HUES48 (cell line): Measurements from ENCODE around the gene PPP1R16B.

ENCODE experiments used
- H3K27ac ChIP-seq: one replicate; pipeline ENCODE4 v1.7.0; 2013; ENCODE audit warnings: low read depth, low read length, inconsistent platforms
- H3K27me3 ChIP-seq: 2 replicates; pipeline ENCODE4 v1.6.1; 2013; ENCODE audit warnings: mild to moderate bottlenecking, low read length; ENCODE audit not compliant: control insufficient read depth, insufficient read depth
- H3K36me3 ChIP-seq: 2 replicates; pipeline ENCODE4 v1.6.1; 2013; ENCODE audit warnings: low read length; ENCODE audit not compliant: control insufficient read depth, insufficient read depth
- H3K4me1 ChIP-seq: 2 replicates; pipeline ENCODE4 v1.6.1; 2013; ENCODE audit warnings: mild to moderate bottlenecking, low read length; ENCODE audit not compliant: control insufficient read depth, insufficient read depth
- H3K4me3 ChIP-seq: 2 replicates; pipeline ENCODE4 v1.5.1; 2013; ENCODE audit warnings: mild to moderate bottlenecking, low read depth, low read length
- H3K9ac ChIP-seq: 2 replicates; pipeline ENCODE4 v1.6.1; 2013; ENCODE audit warnings: mild to moderate bottlenecking, low read depth, low read length, moderate library complexity
- H3K9me3 ChIP-seq: 2 replicates; pipeline ENCODE4 v1.6.1; 2013; ENCODE audit warnings: low read length; ENCODE audit not compliant: control insufficient read depth, insufficient read depth

PPP1R16B gene

DNA sequence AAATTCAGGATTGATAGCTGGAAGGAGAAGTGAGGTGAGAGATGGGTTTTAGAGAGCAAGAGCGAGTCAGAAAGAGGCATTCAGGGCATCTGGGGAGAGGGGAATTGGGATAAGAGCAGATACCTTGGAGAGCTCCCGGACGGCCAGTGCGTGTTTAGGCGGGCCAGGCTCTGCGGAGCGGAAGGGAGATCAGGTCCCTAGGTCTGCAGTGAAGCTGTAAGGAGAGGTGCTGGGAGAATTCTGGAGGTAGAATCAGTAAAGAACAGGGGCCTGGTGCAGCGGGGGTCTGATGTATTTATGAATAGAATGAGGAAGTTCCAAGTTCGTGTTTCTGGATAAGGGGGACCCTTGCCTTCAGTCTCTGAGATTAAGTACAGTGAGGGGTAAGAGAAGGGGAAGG is 73.4 kb downstream of the PPP1R16B start:
- Histone ChIP-seq H3K27me3 (no peaks in the 10 kb centered on the region), H3K4me3 (no peak overlapping the region), H3K27ac (no peak overlapping the region), H3K9ac (no peak overlapping the region), H3K4me1 (peaks cover 5% of the 10 kb centered on the region; the same call in 1 of the 2 replicates), H3K36me3 (no peaks in the 10 kb centered on the region), H3K9me3 (no peaks in the 10 kb centered on the region)

DNA sequence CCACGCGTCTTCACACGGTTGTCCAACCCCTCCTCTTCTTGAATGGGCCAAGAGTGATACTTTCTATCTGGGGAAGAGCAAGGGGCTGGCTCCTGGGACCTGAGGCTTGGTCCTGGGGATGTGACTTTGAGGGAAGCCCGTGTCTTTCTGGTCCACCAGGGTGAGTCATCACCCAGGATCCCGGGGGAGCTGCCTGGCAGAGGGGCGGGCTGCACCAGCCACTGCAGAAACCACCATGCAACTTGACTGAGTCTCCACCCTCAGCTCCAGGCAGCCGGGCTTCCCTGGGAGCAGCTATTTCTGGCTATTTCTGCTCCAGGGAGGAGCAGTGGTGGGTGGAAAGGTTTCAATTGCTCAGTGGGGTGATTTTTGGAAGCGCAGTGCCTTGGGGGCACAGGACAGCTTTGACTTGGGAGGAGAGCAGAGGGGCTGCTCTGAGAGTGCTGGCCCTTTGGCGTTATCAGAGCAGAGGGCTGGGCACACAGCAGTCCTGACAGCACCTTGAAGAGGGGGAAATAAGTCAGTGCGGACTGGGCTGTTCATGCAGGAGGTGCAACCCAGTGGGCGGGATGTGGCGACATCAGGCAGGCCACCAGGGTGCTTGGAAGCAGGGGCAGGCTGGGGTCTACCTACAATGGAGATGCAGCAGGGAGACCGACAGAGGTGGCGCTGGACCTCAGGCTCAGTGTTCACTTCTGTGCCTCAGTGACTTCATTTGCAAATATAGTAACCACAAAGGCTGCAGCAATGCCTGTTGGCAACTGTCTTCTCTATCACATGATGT is 75.6 kb downstream of the PPP1R16B start:
- Histone ChIP-seq H3K36me3 (no peaks in the 10 kb centered on the region), H3K9me3 (no peaks in the 10 kb centered on the region), H3K4me1 (no peaks in the 10 kb centered on the region; the same call in 1 of the 2 replicates), H3K4me3 (no peak overlapping the region), H3K27me3 (no peaks in the 10 kb centered on the region), H3K27ac (no peak overlapping the region), H3K9ac (no peak overlapping the region)

GRCh38 chr20:38881806-38882440 is 76.4 kb downstream of the PPP1R16B start:
- H3K9ac ChIP-seq: no peak overlapping the region
- H3K9me3 ChIP-seq: no peaks in the 10 kb centered on the region
- H3K4me1 ChIP-seq: no peaks in the 10 kb centered on the region; the same call in 1 of the 2 replicates
- H3K27ac ChIP-seq: no peak overlapping the region
- H3K36me3 ChIP-seq: no peaks in the 10 kb centered on the region
- no peaks in the 10 kb centered on the region for H3K27me3 ChIP-seq
- H3K4me3 ChIP-seq: no peak overlapping the region

DNA sequence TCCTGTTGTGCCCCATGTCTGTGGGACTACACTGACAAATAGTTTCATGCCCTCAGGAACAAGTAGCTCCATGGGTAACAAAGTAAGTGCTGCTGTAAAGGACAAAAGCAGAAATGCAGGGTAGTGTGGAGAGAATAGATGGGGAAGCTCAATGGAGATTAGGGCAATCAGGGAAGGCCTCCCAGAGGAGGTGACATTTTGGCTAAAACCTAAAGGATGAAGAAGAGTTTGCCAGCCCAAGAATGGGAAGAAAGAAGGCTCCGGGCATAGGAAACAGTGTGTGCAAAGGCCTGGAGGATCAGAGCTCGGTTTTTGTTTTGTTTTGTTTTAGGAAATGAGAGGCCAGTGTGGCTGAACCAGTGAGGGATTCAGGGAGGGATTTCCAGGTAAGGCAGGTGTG is 77.1 kb downstream of the PPP1R16B start:
- no peak overlapping the region for H3K4me3 ChIP-seq
- H3K36me3 ChIP-seq: no peaks in the 10 kb centered on the region
- no peak overlapping the region for H3K9ac ChIP-seq
- no peaks in the 10 kb centered on the region for H3K27me3 ChIP-seq
- H3K9me3 ChIP-seq: no peaks in the 10 kb centered on the region
- H3K4me1 ChIP-seq: no peaks in the 10 kb centered on the region; the same call in 1 of the 2 replicates
- no peak overlapping the region for H3K27ac ChIP-seq

GRCh38 chr20:38883081-38883980 is 77.8 kb downstream of the PPP1R16B start:
- Histone ChIP-seq H3K36me3 (no peaks in the 10 kb centered on the region), H3K4me1 (no peaks in the 10 kb centered on the region; the same call in 1 of the 2 replicates), H3K4me3 (no peak overlapping the region), H3K9me3 (no peaks in the 10 kb centered on the region), H3K9ac (no peak overlapping the region), H3K27ac (no peak overlapping the region), H3K27me3 (no peaks in the 10 kb centered on the region)

- no peak overlapping the region for H3K4me3 ChIP-seq
- H3K9me3 ChIP-seq: no peaks in the 10 kb centered on the region
- no peaks in the 10 kb centered on the region; the same call in 1 of the 2 replicates for H3K4me1 ChIP-seq
- no peaks in the 10 kb centered on the region for H3K27me3 ChIP-seq
- no peak overlapping the region for H3K9ac ChIP-seq
- H3K36me3 ChIP-seq: no peaks in the 10 kb centered on the region
- H3K27ac ChIP-seq: no peak overlapping the region
These were observed 78.7 kb downstream of the PPP1R16B start for GRCh38 chr20:38883981-38884733.

- H3K27me3 ChIP-seq: no peaks in the 10 kb centered on the region
- no peaks in the 10 kb centered on the region for H3K36me3 ChIP-seq
- no peaks in the 10 kb centered on the region for H3K9me3 ChIP-seq
- H3K4me1 ChIP-seq: no peaks in the 10 kb centered on the region; the same call in 1 of the 2 replicates
- no peak overlapping the region for H3K9ac ChIP-seq
- no peak overlapping the region for H3K27ac ChIP-seq
- H3K4me3 ChIP-seq: no peak overlapping the region
These were observed 79.9 kb downstream of the PPP1R16B start for GRCh38 chr20:38885357-38885756.

DNA sequence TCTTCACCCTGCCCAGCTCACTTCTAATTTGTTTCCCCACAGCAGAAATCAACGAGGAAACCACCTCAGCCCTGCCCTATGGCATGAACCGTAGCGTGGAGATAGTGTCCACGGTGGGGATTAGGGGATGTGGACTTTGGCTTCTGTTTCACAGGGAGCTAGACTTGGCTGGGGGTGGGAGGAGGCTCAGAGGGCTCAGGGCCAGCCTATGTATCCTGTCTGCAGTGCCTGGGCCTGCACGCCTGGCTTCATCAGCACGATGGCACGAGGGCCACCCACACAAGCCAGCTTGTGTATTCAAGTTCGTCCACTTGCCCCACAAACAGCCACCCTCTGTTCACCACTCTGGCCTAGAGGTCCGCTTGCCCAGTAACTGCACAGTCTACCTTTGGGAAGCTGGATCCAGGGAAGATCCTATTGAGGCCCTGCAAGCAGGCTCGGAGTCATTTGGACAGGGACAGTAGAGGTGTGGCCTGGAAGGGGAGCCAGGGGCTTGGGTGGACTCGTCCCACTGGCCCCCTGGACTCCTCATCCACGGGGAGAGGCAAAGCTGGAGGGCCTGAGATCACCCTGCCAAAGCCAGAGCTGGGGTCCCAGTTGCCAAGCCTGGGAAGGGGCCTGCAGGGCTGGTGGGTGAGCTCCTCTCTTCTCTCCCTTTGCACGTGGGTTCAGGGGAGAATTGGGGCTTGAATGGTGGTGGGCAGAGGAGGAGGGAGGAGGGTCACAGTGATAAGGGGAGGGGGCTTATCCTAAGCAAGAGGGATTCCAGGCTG is 82.7 kb downstream of the PPP1R16B start:
- Histone ChIP-seq H3K4me1 (peaks cover 4% of the 10 kb centered on the region), H3K27me3 (no peaks in the 10 kb centered on the region)

DNA sequence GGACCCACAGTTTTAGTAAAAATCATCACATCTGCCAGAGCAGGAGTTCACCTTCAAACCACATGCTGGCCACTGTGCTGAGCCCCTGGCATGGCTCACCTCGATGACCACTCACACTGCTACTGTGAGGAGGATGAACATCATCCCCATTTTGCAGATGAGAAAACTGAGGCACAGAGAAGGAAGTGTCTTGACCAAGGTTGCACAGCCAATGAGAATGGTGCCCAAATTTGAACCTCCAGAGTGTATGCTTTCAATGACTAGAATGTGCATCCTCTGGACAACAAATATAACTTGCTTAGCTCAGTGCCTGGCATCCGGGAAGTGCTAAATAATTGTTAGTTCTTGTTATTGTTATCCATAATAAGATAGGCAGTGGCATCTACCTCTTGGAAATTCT is 83.6 kb downstream of the PPP1R16B start:
- Histone ChIP-seq H3K4me3 (no peak overlapping the region), H3K4me1 (peaks cover 5% of the 10 kb centered on the region), H3K27me3 (no peaks in the 10 kb centered on the region), H3K27ac (no peak overlapping the region), H3K36me3 (no peaks in the 10 kb centered on the region), H3K9me3 (no peaks in the 10 kb centered on the region), H3K9ac (no peak overlapping the region)

More for the DNA sequence above, 82.7 kb downstream of the PPP1R16B start:
- H3K9me3 ChIP-seq: no peaks in the 10 kb centered on the region
- H3K9ac ChIP-seq: no peak overlapping the region; the same call in 1 of the 2 replicates
- no peak overlapping the region for H3K27ac ChIP-seq
- H3K36me3 ChIP-seq: no peaks in the 10 kb centered on the region
- no peak overlapping the region for H3K4me3 ChIP-seq
